VCaP (cell line): ENCODE data around the gene PDIA5.
"Not testable (repeated sequence)": the region's sequence is repeated elsewhere in the genome, so short reads cannot be mapped to it uniquely, and the experiment has no call there.

Source experiments
- H3K27ac ChIP-seq: fragments of 450-650 bp; 2 replicates; pipeline ENCODE4 v1.5.1; 2017
- CTCF ChIP-seq: fragments of 450-650 bp; conservative IDR thresholded peaks from 2 replicates; pipeline ENCODE4 v1.5.1; 2017; ENCODE audit warnings: mild to moderate bottlenecking, moderate library complexity

PDIA5 gene

GRCh38 chr3:123112232-123112631 is 45.4 kb downstream of the PDIA5 start:
- H3K27ac ChIP-seq = no peak overlapping the region
- no peak for TF ChIP-seq CTCF

- H3K27ac ChIP-seq = not testable (repeated sequence)
These were observed 45.8 kb downstream of the PDIA5 start for GRCh38 chr3:123112656-123113055.

- H3K27ac ChIP-seq = no peak overlapping the region
- no peak for TF ChIP-seq CTCF
These were observed 47.1 kb downstream of the PDIA5 start for GRCh38 chr3:123113889-123114450.

- no peak overlapping the region for H3K27ac ChIP-seq
- no peak for TF ChIP-seq CTCF
These were observed 49.3 kb downstream of the PDIA5 start for GRCh38 chr3:123116116-123116515.

GRCh38 chr3:123119388-123119787 is 52.6 kb downstream of the PDIA5 start:
- TF ChIP-seq CTCF = no peak
- H3K27ac ChIP-seq = no peak overlapping the region

GRCh38 chr3:123119802-123120201 is 53.0 kb downstream of the PDIA5 start:
- no peak for TF ChIP-seq CTCF
- no peak overlapping the region for H3K27ac ChIP-seq

GRCh38 chr3:123120573-123120972 is 53.7 kb downstream of the PDIA5 start:
- TF ChIP-seq CTCF = no peak
- H3K27ac ChIP-seq = no peak overlapping the region

- H3K27ac ChIP-seq = no peak overlapping the region
- TF ChIP-seq CTCF = no peak
These were observed 55.2 kb downstream of the PDIA5 start for GRCh38 chr3:123122057-123122456.
